Upper lobe of right lung (tissue), 1 donor: ENCODE data around the gene INPP4A. TPM values are rescaled to one million over a fixed set of nuclear protein-coding genes. Genes with fewer than 3 reads are reported as not detected.
A peak's percentile ranks its signal among the peaks of the same experiment; 100 is the strongest.

ENCODE experiments used
- ATAC-seq: fragments of 200-7000 bp; cut with Tn5 transposase; one replicate; pipeline ENCODE4 v1.9.1; 2020; ENCODE audit warnings: mild to moderate bottlenecking, moderate library complexity
- DNase-seq: peaks from one replicate; pipeline ENCODE4 v3.0.0-alpha.2; 2020
- H3K27ac ChIP-seq: fragments of 200-600 bp; one replicate; pipeline ENCODE4 v1.8.0; 2022
- H3K27me3 ChIP-seq: fragments of 200-600 bp; one replicate; pipeline ENCODE4 v1.8.0; 2022; ENCODE audit warnings: mild to moderate bottlenecking
- H3K36me3 ChIP-seq: fragments of 200-600 bp; one replicate; pipeline ENCODE4 v1.8.0; 2022
- H3K4me1 ChIP-seq: fragments of 200-600 bp; one replicate; pipeline ENCODE4 v1.8.0; 2022
- H3K4me3 ChIP-seq: fragments of 200-600 bp; one replicate; pipeline ENCODE4 v1.8.0; 2022; ENCODE audit warnings: mild to moderate bottlenecking
- H3K9me3 ChIP-seq: fragments of 200-600 bp; one replicate; pipeline ENCODE4 v1.8.0; 2022
- intact Hi-C: fragments of 100-400 bp; cut with DNase I; formaldehyde crosslinking; loops from one replicate; pipeline ENCODE4 v1.11.0; 2022
- total RNA-seq: library from RNA; stranded (reverse); fragmentation: NEBNext Ultra II Directional; extraction: Animal tissue kit (Norgen Biotek cat#: 25700); gene quantifications from one replicate; pipeline ENCODE4 v1.2.1, GENCODE V29; 2021
- TF ChIP-seq, protein P1 (sequence below): fragments of 200-600 bp; IDR thresholded peaks from one replicate; pipeline ENCODE4 v1.8.0; 2022; ENCODE audit warnings: antibody characterized with exemption
- donor health status: DM: no; HTN: yes; CAD: no; lungs with severe emphysema.

The INPP4A gene
- total RNA-seq, 1 donor from 2014 or later = 35.0 TPM

DNA sequence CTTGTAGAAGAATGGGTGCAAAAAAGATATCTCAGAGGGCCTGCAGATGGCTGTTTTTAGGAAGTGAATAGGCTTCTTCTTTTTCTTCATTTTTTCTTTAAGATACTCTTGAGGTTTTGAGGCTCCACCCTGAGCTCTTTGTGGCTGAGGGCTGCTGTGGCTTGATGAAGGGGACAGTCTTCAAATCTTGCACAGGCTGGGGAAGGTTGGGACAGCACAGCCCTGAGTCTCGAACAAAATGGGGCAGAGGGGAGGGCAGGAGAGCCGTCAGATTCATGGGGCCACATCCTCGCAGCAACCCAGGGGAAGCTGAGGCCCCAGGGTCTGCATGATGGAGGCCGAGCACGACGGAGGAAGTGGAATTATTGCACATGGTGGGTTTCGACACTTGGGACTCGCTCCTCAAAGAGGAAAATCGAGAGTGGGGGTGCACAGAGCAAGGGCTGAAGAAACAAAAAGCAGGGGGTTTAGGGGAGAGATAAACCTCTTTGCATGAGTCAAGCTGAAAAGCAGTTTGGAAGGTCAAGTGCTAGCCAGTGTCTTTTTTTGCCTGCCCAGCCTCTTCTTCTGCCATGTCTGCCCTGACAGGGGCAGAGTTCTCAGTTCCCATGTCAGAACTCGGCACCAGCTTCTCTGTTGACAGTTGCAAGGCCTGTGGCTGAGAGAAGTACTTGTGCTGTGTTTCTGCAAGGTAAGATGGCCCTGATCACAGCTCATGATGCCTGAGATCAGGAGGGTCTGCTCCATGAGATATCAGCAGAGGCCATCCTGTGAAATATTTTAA, 19.5 kb downstream of the INPP4A start:
- H3K9me3 ChIP-seq = no peaks in the 10 kb centered on the region
- intact Hi-C loops = no loop called here
- H3K36me3 ChIP-seq = no peaks in the 10 kb centered on the region
- H3K27me3 ChIP-seq = no peaks in the 10 kb centered on the region
- peak overlapping the region; percentile 68 for H3K27ac ChIP-seq
- DNase-seq = no peak
- TF ChIP-seq, protein P1, sequence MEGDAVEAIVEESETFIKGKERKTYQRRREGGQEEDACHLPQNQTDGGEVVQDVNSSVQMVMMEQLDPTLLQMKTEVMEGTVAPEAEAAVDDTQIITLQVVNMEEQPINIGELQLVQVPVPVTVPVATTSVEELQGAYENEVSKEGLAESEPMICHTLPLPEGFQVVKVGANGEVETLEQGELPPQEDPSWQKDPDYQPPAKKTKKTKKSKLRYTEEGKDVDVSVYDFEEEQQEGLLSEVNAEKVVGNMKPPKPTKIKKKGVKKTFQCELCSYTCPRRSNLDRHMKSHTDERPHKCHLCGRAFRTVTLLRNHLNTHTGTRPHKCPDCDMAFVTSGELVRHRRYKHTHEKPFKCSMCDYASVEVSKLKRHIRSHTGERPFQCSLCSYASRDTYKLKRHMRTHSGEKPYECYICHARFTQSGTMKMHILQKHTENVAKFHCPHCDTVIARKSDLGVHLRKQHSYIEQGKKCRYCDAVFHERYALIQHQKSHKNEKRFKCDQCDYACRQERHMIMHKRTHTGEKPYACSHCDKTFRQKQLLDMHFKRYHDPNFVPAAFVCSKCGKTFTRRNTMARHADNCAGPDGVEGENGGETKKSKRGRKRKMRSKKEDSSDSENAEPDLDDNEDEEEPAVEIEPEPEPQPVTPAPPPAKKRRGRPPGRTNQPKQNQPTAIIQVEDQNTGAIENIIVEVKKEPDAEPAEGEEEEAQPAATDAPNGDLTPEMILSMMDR = no peak
- no peak overlapping the region for H3K4me3 ChIP-seq
- ATAC-seq = peak; percentile 23
- H3K4me1 ChIP-seq = peaks cover 68% of the 10 kb centered on the region

DNA sequence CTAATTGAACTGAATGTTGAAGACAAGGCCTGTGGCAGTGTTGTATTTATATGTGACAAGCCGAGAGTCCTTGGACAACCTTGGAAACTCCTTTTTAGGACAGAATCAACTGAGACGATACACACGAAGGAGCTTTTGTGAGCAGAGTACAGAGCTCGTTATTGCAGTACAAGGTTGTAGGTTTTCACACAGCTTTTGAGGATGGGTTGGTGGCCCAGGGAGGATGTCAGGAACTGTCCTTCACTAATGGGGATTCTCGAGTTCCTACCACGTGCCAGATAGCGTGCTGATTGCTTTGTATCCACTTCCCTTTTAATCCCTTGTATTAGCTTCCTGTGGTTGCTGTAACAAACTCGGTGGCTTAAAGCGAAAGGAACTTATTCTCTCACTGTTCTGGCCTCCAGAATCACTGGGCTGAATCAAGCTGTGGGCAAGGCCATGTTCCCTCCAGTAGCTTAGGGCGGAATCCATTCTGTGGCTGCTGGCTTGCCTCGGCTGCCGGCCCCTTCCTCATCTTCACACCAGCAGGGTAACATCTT, 20.2 kb downstream of the INPP4A start:
- TF ChIP-seq, protein P1 = no peak
- DNase-seq = no peak
- peak overlapping the region; percentile 68 for H3K27ac ChIP-seq
- H3K36me3 ChIP-seq = no peaks in the 10 kb centered on the region
- intact Hi-C loops = no loop called here
- H3K4me1 ChIP-seq = peaks cover 63% of the 10 kb centered on the region
- H3K9me3 ChIP-seq = no peaks in the 10 kb centered on the region
- no peaks in the 10 kb centered on the region for H3K27me3 ChIP-seq
- ATAC-seq = peak; percentile 79
- no peak overlapping the region for H3K4me3 ChIP-seq

DNA sequence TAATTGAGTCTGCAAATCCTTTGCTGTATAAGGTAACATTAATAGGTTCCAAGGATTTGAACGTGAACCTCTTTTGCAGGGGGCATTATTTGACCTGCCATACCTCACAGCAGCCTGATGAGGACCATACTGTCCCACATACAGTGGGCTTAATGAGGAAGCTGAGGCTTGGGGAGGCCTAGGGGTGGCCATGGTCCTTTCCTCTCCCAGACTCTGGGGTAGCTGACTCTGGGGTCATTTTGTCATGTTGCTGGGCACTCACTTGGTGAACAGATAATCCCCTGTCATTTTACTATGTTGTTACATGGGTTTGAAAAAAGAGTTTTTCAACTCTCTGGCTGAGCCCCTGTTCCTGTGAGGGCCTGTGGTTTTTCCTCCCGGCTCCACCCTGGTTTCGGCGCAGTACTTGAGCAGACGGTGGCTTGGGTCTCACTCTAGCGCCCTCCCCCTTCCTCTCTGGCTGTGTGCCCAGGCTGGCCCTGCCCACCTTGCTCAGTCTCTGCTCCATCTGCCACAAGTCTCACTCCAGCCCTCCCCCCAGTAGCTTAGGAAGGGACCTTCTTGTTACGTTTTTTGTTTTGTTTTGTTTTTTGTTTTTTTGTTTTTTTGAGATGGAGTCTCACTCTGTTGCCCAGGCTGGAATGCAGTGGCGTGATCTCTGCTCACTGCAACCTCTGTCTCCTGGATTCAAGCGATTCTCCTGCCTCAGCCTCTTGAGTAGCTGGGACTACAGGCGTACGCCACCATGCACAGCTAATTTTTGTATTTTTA, 21.0 kb downstream of the INPP4A start:
- intact Hi-C loops = no loop called here
- no peaks in the 10 kb centered on the region for H3K27me3 ChIP-seq
- DNase-seq (peak; percentile 87), ATAC-seq (peak; percentile 68)
- peak overlapping the region; percentile 68 for H3K27ac ChIP-seq
- H3K4me1 ChIP-seq = peaks cover 61% of the 10 kb centered on the region
- no peak overlapping the region for H3K4me3 ChIP-seq
- H3K36me3 ChIP-seq = no peaks in the 10 kb centered on the region
- TF ChIP-seq, protein P1 = no peak
- H3K9me3 ChIP-seq = no peaks in the 10 kb centered on the region

DNA sequence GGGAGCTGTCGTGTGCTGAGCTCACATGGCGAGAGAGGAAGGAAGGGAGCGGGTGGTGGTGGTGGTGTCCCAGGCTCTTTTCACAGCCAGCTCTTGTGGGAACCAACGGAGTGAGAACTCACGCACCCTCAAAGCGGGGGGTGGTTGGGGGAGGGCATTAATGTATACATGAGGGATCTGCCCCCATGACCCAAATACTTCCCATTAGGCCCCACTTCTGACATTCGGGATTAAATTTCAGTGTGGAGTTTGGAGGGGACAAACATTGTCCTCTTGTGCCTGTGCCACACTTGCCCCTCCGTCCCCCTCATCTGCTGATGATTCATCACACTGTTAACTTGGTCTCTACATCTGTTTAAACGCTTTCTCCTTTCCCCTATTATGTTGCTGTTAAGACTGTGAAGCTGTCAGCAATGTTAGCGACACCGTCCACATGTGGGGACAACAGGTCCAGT, 22.5 kb downstream of the INPP4A start:
- DNase-seq (no peak), ATAC-seq (no peak)
- H3K27me3 ChIP-seq = no peaks in the 10 kb centered on the region
- peak overlapping the region; percentile 68 for H3K27ac ChIP-seq
- H3K36me3 ChIP-seq = no peaks in the 10 kb centered on the region
- peaks cover 63% of the 10 kb centered on the region for H3K4me1 ChIP-seq
- H3K9me3 ChIP-seq = no peaks in the 10 kb centered on the region
- TF ChIP-seq, protein P1 = no peak
- intact Hi-C loops = no loop called here
- no peak overlapping the region for H3K4me3 ChIP-seq

DNA sequence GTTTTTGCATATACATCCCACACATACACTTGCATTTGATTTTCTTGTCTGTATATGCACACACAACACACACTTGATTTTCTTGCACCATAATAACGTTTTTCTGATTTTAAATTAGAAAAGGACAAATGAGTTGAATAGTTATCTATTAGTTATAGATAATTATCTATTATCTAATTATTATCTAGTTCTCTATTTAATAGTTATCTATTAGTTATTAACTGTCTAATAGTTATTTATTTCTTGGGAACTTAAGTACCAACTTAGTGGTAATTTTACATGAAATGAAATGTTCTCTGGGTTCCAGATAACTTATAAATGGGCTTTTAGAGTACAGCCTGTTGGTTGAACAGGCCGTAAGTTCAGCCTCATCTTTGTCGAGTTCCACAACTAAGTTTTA, 23.0 kb downstream of the INPP4A start:
- TF ChIP-seq, protein P1 = no peak
- Histone ChIP-seq H3K4me1 (peaks cover 69% of the 10 kb centered on the region), H3K9me3 (no peaks in the 10 kb centered on the region), H3K27me3 (no peaks in the 10 kb centered on the region), H3K27ac (no peak overlapping the region), H3K4me3 (no peak overlapping the region), H3K36me3 (no peaks in the 10 kb centered on the region)
- ATAC-seq (no peak), DNase-seq (no peak)
- intact Hi-C loops = no loop called here
